Hepatocyte (in vitro differentiated cells): ENCODE data around the gene NDUFC2.

Experiments used
- CTCF ChIP-seq: fragments of 200-600 bp; sonication (generic); IDR thresholded peaks from 2 replicates; pipeline ENCODE4 v1.5.1; 2016; ENCODE audit warnings: antibody characterized with exemption, mild to moderate bottlenecking; ENCODE audit not compliant: poor library complexity
- EZH2 ChIP-seq: fragments of 200-600 bp; sonication (generic); IDR thresholded peaks from 2 replicates; pipeline ENCODE4 v1.6.1; 2016; ENCODE audit warnings: antibody characterized with exemption, mild to moderate bottlenecking, borderline replicate concordance
- EZH2phosphoT487 ChIP-seq: fragments of 200-600 bp; sonication (generic); IDR thresholded peaks from one replicate; pipeline ENCODE4 v1.6.1; 2018; ENCODE audit warnings: antibody characterized with exemption, mild to moderate bottlenecking, low read depth, moderate library complexity; ENCODE audit not compliant: unreplicated experiment, severe bottlenecking

GRCh38 chr11:78046486-78046854, 33.2 kb downstream of the NDUFC2 start:
- no peak for TF ChIP-seq CTCF
- TF ChIP-seq EZH2phosphoT487 = no peak
- TF ChIP-seq EZH2 = no peak
